ENCODE results near the gene TELO2.

DNA sequence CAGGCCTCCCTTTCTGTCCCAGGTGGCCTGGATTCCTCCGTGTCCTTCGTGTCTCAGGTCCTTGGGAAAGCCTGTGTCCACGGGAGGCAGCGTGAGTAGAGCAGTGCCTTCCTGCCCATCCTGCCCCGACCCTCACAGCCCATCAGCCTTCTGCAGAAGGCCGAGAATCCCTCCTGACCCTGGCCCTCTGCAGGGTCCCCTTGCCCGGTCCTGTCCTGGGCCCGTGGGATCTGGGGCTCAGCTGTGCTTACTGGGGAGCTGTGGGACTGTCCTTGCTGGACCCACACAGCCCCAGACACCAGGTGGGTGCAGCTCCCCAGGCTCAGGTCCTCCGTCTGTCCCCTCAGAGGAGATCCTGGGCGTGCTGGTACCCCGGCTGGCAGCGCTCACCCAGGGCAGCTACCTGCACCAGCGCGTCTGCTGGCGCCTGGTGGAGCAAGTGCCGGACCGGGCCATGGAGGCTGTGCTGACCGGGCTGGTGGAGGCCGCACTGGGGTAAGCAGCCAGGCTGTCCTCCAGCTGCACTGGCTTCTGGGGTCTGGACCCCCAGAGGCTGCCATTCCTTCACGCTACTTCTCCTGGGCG is 3.9 kb downstream of the TELO2 start:
- TF ChIP-seq, protein P1, sequence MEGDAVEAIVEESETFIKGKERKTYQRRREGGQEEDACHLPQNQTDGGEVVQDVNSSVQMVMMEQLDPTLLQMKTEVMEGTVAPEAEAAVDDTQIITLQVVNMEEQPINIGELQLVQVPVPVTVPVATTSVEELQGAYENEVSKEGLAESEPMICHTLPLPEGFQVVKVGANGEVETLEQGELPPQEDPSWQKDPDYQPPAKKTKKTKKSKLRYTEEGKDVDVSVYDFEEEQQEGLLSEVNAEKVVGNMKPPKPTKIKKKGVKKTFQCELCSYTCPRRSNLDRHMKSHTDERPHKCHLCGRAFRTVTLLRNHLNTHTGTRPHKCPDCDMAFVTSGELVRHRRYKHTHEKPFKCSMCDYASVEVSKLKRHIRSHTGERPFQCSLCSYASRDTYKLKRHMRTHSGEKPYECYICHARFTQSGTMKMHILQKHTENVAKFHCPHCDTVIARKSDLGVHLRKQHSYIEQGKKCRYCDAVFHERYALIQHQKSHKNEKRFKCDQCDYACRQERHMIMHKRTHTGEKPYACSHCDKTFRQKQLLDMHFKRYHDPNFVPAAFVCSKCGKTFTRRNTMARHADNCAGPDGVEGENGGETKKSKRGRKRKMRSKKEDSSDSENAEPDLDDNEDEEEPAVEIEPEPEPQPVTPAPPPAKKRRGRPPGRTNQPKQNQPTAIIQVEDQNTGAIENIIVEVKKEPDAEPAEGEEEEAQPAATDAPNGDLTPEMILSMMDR (IDR thresholded peaks at IDR 0.05) = no peak
- no peak for TF ChIP-seq POLR2A (IDR thresholded peaks at IDR 0.05)

Data from Peyer's patch (tissue), 4 donors.